Measurements from ENCODE around the gene C1orf35.

C1orf35 gene

GRCh38 chr1:228125185-228125584 is 22.1 kb upstream of the C1orf35 start:
- no peak overlapping the region for H3K27ac ChIP-seq (ENCODE audit: low read depth, low read length)
- H3K27me3 ChIP-seq (ENCODE audit: control insufficient read depth in 5 of 5, insufficient read depth in 4 of 5, low read length in 5 of 5), result peaks cover 0 to 1% (median 0%) of the 10 kb centered on the region in 5 donors
- H3K36me3 ChIP-seq (ENCODE audit: control insufficient read depth in 5 of 5, insufficient read depth in 5 of 5, low read length in 5 of 5), result no peaks in the 10 kb centered on the region
- H3K4me3 ChIP-seq (ENCODE audit: low read depth in 1 of 5, low read length in 5 of 5), result no peak overlapping the region
- H3K9ac ChIP-seq (ENCODE audit: low read length in 5 of 5), result no peak overlapping the region
- H3K9me3 ChIP-seq (ENCODE audit: control insufficient read depth in 5 of 5, low read length in 5 of 5), result no peaks in the 10 kb centered on the region
- H3K4me1 ChIP-seq (ENCODE audit: control insufficient read depth in 5 of 5, insufficient read depth in 5 of 5, low read length in 5 of 5), result peaks cover 0 to 17% (median 4%) of the 10 kb centered on the region in 5 donors

GRCh38 chr1:228123505-228123904 is 20.4 kb upstream of the C1orf35 start:
- Histone ChIP-seq H3K27ac (ENCODE audit: low read depth, low read length) (no peak overlapping the region), H3K4me1 (ENCODE audit: control insufficient read depth in 5 of 5, insufficient read depth in 5 of 5, low read length in 5 of 5) (peaks cover 0 to 17% (median 4%) of the 10 kb centered on the region in 5 donors), H3K9me3 (ENCODE audit: control insufficient read depth in 5 of 5, low read length in 5 of 5) (no peaks in the 10 kb centered on the region), H3K9ac (ENCODE audit: low read length in 5 of 5) (no peak overlapping the region), H3K27me3 (ENCODE audit: control insufficient read depth in 5 of 5, insufficient read depth in 4 of 5, low read length in 5 of 5) (no peaks in the 10 kb centered on the region), H3K4me3 (ENCODE audit: low read depth in 1 of 5, low read length in 5 of 5) (no peak overlapping the region), H3K36me3 (ENCODE audit: control insufficient read depth in 5 of 5, insufficient read depth in 5 of 5, low read length in 5 of 5) (no peaks in the 10 kb centered on the region)

GRCh38 chr1:228122921-228123441 is 19.9 kb upstream of the C1orf35 start:
- no peak overlapping the region for H3K4me3 ChIP-seq (ENCODE audit: low read depth in 1 of 5, low read length in 5 of 5)
- H3K36me3 ChIP-seq (ENCODE audit: control insufficient read depth in 5 of 5, insufficient read depth in 5 of 5, low read length in 5 of 5), result no peaks in the 10 kb centered on the region
- peaks cover 0 to 3% (median 0%) of the 10 kb centered on the region in 5 donors for H3K9me3 ChIP-seq (ENCODE audit: control insufficient read depth in 5 of 5, low read length in 5 of 5)
- H3K27ac ChIP-seq (ENCODE audit: low read depth, low read length), result no peak overlapping the region
- H3K27me3 ChIP-seq (ENCODE audit: control insufficient read depth in 5 of 5, insufficient read depth in 4 of 5, low read length in 5 of 5), result no peaks in the 10 kb centered on the region
- no peak overlapping the region for H3K9ac ChIP-seq (ENCODE audit: low read length in 5 of 5)
- peaks cover 0 to 17% (median 4%) of the 10 kb centered on the region in 5 donors for H3K4me1 ChIP-seq (ENCODE audit: control insufficient read depth in 5 of 5, insufficient read depth in 5 of 5, low read length in 5 of 5)

GRCh38 chr1:228120857-228121489 is 17.8 kb upstream of the C1orf35 start:
- Histone ChIP-seq H3K4me1 (ENCODE audit: control insufficient read depth in 5 of 5, insufficient read depth in 5 of 5, low read length in 5 of 5) (peaks cover 0 to 5% (median 0%) of the 10 kb centered on the region in 5 donors), H3K9me3 (ENCODE audit: control insufficient read depth in 5 of 5, low read length in 5 of 5) (peaks cover 0 to 4% (median 0%) of the 10 kb centered on the region in 5 donors), H3K4me3 (ENCODE audit: low read depth in 1 of 5, low read length in 5 of 5) (no peak overlapping the region), H3K9ac (ENCODE audit: low read length in 5 of 5) (no peak overlapping the region), H3K36me3 (ENCODE audit: control insufficient read depth in 5 of 5, insufficient read depth in 5 of 5, low read length in 5 of 5) (no peaks in the 10 kb centered on the region), H3K27me3 (ENCODE audit: control insufficient read depth in 5 of 5, insufficient read depth in 4 of 5, low read length in 5 of 5) (no peaks in the 10 kb centered on the region), H3K27ac (ENCODE audit: low read depth, low read length) (no peak overlapping the region)

- no peak overlapping the region for H3K9ac ChIP-seq (ENCODE audit: low read length in 5 of 5)
- H3K4me1 ChIP-seq (ENCODE audit: control insufficient read depth in 5 of 5, insufficient read depth in 5 of 5, low read length in 5 of 5), result no peaks in the 10 kb centered on the region
- no peaks in the 10 kb centered on the region for H3K27me3 ChIP-seq (ENCODE audit: control insufficient read depth in 5 of 5, insufficient read depth in 4 of 5, low read length in 5 of 5)
- no peak overlapping the region for H3K27ac ChIP-seq (ENCODE audit: low read depth, low read length)
- no peak overlapping the region for H3K4me3 ChIP-seq (ENCODE audit: low read depth in 1 of 5, low read length in 5 of 5)
- H3K36me3 ChIP-seq (ENCODE audit: control insufficient read depth in 5 of 5, insufficient read depth in 5 of 5, low read length in 5 of 5), result no peaks in the 10 kb centered on the region
- peaks cover 0 to 4% (median 0%) of the 10 kb centered on the region in 5 donors for H3K9me3 ChIP-seq (ENCODE audit: control insufficient read depth in 5 of 5, low read length in 5 of 5)
These were observed 17.2 kb upstream of the C1orf35 start for GRCh38 chr1:228120351-228120750.

- Histone ChIP-seq H3K4me1 (ENCODE audit: control insufficient read depth in 5 of 5, insufficient read depth in 5 of 5, low read length in 5 of 5) (no peaks in the 10 kb centered on the region), H3K27ac (ENCODE audit: low read depth, low read length) (no peak overlapping the region), H3K9me3 (ENCODE audit: control insufficient read depth in 5 of 5, low read length in 5 of 5) (peaks cover 0 to 4% (median 0%) of the 10 kb centered on the region in 5 donors), H3K36me3 (ENCODE audit: control insufficient read depth in 5 of 5, insufficient read depth in 5 of 5, low read length in 5 of 5) (no peaks in the 10 kb centered on the region), H3K4me3 (ENCODE audit: low read depth in 1 of 5, low read length in 5 of 5) (no peak overlapping the region), H3K27me3 (ENCODE audit: control insufficient read depth in 5 of 5, insufficient read depth in 4 of 5, low read length in 5 of 5) (no peaks in the 10 kb centered on the region), H3K9ac (ENCODE audit: low read length in 5 of 5) (no peak overlapping the region)
These were observed 14.9 kb upstream of the C1orf35 start for GRCh38 chr1:228118040-228118439.

- Histone ChIP-seq H3K27ac (ENCODE audit: low read depth, low read length) (no peak overlapping the region), H3K4me3 (ENCODE audit: low read depth in 1 of 5, low read length in 5 of 5) (no peak overlapping the region), H3K4me1 (ENCODE audit: control insufficient read depth in 5 of 5, insufficient read depth in 5 of 5, low read length in 5 of 5) (no peaks in the 10 kb centered on the region)
These were observed 14.2 kb upstream of the C1orf35 start for GRCh38 chr1:228117335-228117734.

GRCh38 chr1:228114827-228115226 is 11.7 kb upstream of the C1orf35 start:
- Histone ChIP-seq H3K9me3 (ENCODE audit: control insufficient read depth in 5 of 5, low read length in 5 of 5) (peaks cover 0 to 4% (median 0%) of the 10 kb centered on the region in 5 donors), H3K36me3 (ENCODE audit: control insufficient read depth in 5 of 5, insufficient read depth in 5 of 5, low read length in 5 of 5) (no peaks in the 10 kb centered on the region), H3K9ac (ENCODE audit: low read length in 5 of 5) (no peak overlapping the region), H3K4me1 (ENCODE audit: control insufficient read depth in 5 of 5, insufficient read depth in 5 of 5, low read length in 5 of 5) (peaks cover 0 to 7% (median 6%) of the 10 kb centered on the region in 5 donors), H3K27me3 (ENCODE audit: control insufficient read depth in 5 of 5, insufficient read depth in 4 of 5, low read length in 5 of 5) (no peaks in the 10 kb centered on the region), H3K4me3 (ENCODE audit: low read depth in 1 of 5, low read length in 5 of 5) (no peak overlapping the region), H3K27ac (ENCODE audit: low read depth, low read length) (no peak overlapping the region)

More at GRCh38 chr1:228117335-228117734, 14.2 kb upstream of the C1orf35 start:
- no peak overlapping the region for H3K9ac ChIP-seq (ENCODE audit: low read length in 5 of 5)
- H3K27me3 ChIP-seq (ENCODE audit: control insufficient read depth in 5 of 5, insufficient read depth in 4 of 5, low read length in 5 of 5), result no peaks in the 10 kb centered on the region
- H3K9me3 ChIP-seq (ENCODE audit: control insufficient read depth in 5 of 5, low read length in 5 of 5), result peaks cover 0 to 4% (median 0%) of the 10 kb centered on the region in 5 donors
- H3K36me3 ChIP-seq (ENCODE audit: control insufficient read depth in 5 of 5, insufficient read depth in 5 of 5, low read length in 5 of 5), result no peaks in the 10 kb centered on the region

- Histone ChIP-seq H3K4me1 (ENCODE audit: control insufficient read depth in 5 of 5, insufficient read depth in 5 of 5, low read length in 5 of 5) (peaks cover 5 to 25% (median 22%) of the 10 kb centered on the region in 5 donors), H3K9me3 (ENCODE audit: control insufficient read depth in 5 of 5, low read length in 5 of 5) (no peaks in the 10 kb centered on the region), H3K27me3 (ENCODE audit: control insufficient read depth in 5 of 5, insufficient read depth in 4 of 5, low read length in 5 of 5) (no peaks in the 10 kb centered on the region), H3K9ac (ENCODE audit: low read length in 5 of 5) (no peak overlapping the region), H3K4me3 (ENCODE audit: low read depth in 1 of 5, low read length in 5 of 5) (no peak overlapping the region), H3K27ac (ENCODE audit: low read depth, low read length) (no peak overlapping the region), H3K36me3 (ENCODE audit: control insufficient read depth in 5 of 5, insufficient read depth in 5 of 5, low read length in 5 of 5) (peaks cover 0 to 5% (median 2%) of the 10 kb centered on the region in 5 donors)
These were observed 9.5 kb upstream of the C1orf35 start for GRCh38 chr1:228112617-228113016.

GRCh38 chr1:228112167-228112566 is 9.0 kb upstream of the C1orf35 start:
- H3K36me3 ChIP-seq (ENCODE audit: control insufficient read depth in 5 of 5, insufficient read depth in 5 of 5, low read length in 5 of 5), result peaks cover 0 to 9% (median 6%) of the 10 kb centered on the region in 5 donors
- H3K27me3 ChIP-seq (ENCODE audit: control insufficient read depth in 5 of 5, insufficient read depth in 4 of 5, low read length in 5 of 5), result no peaks in the 10 kb centered on the region
- H3K4me3 ChIP-seq (ENCODE audit: low read depth in 1 of 5, low read length in 5 of 5), result no peak overlapping the region
- H3K9ac ChIP-seq (ENCODE audit: low read length in 5 of 5), result no peak overlapping the region
- H3K27ac ChIP-seq (ENCODE audit: low read depth, low read length), result no peak overlapping the region
- no peaks in the 10 kb centered on the region for H3K9me3 ChIP-seq (ENCODE audit: control insufficient read depth in 5 of 5, low read length in 5 of 5)
- peaks cover 5 to 25% (median 23%) of the 10 kb centered on the region in 5 donors for H3K4me1 ChIP-seq (ENCODE audit: control insufficient read depth in 5 of 5, insufficient read depth in 5 of 5, low read length in 5 of 5)

Measured in subcutaneous abdominal adipose tissue (tissue), 5 donors.